Stimulated activated CD8-positive, alpha-beta memory T cell treated with anti-CD3 and anti-CD28 coated beads, Interleukin-4, amount 100 ng/mL, for 24 hours (primary cell): Measurements from ENCODE around the gene LRRC59.
A peak's percentile ranks its signal among the peaks of the same experiment; 100 is the strongest.
"Not testable (repeated sequence)": the region's sequence is repeated elsewhere in the genome, so short reads cannot be mapped to it uniquely, and the experiment has no call there.

Source experiments
- DNase-seq: peaks from one replicate; pipeline ENCODE4 v3.0.0-alpha.2; 2020; ENCODE audit warnings: low read depth

LRRC59 gene

GRCh38 chr17:50424996-50425681, 27.8 kb upstream of the LRRC59 start:
- no peak for DNase-seq

- DNase-seq: no peak
Observed at GRCh38 chr17:50424246-50424995, 27.1 kb upstream of the LRRC59 start.

GRCh38 chr17:50423553-50424159, 26.3 kb upstream of the LRRC59 start:
- no peak for DNase-seq

- DNase-seq: no peak
Observed at GRCh38 chr17:50422738-50423137, 25.4 kb upstream of the LRRC59 start.

GRCh38 chr17:50421308-50422051, 24.2 kb upstream of the LRRC59 start:
- no peak for DNase-seq

- DNase-seq: no peak
Observed at GRCh38 chr17:50420419-50421112, 23.2 kb upstream of the LRRC59 start.

- DNase-seq: not testable (repeated sequence)
Observed at GRCh38 chr17:50419577-50419976, 22.3 kb upstream of the LRRC59 start.

GRCh38 chr17:50414808-50415207, 17.5 kb upstream of the LRRC59 start:
- DNase-seq: no peak

- no peak for DNase-seq
Observed at GRCh38 chr17:50412188-50412732, 14.9 kb upstream of the LRRC59 start.

- no peak for DNase-seq
Observed at GRCh38 chr17:50407921-50408320, 10.6 kb upstream of the LRRC59 start.

GRCh38 chr17:50406578-50406977, 9.3 kb upstream of the LRRC59 start:
- no peak for DNase-seq

- DNase-seq: not testable (repeated sequence)
Observed at GRCh38 chr17:50405351-50405750, 8.0 kb upstream of the LRRC59 start.

GRCh38 chr17:50399591-50399990, 2.3 kb upstream of the LRRC59 start:
- not testable (repeated sequence) for DNase-seq

GRCh38 chr17:50398672-50399071, 1.3 kb upstream of the LRRC59 start:
- DNase-seq: not testable (repeated sequence)

- no peak for DNase-seq
Observed at GRCh38 chr17:50397919-50398285, 579 bp upstream of the LRRC59 start.

- DNase-seq: peak; percentile 3
Observed at GRCh38 chr17:50396261-50397110, 837 bp downstream of the LRRC59 start.

- no peak for DNase-seq
Observed at GRCh38 chr17:50394711-50395110, 2.6 kb downstream of the LRRC59 start.

GRCh38 chr17:50393700-50394099, 3.6 kb downstream of the LRRC59 start:
- no peak for DNase-seq

- DNase-seq: no peak
Observed at GRCh38 chr17:50392621-50393020, 4.7 kb downstream of the LRRC59 start.

GRCh38 chr17:50389534-50389933, 7.8 kb downstream of the LRRC59 start:
- DNase-seq: no peak

- DNase-seq: no peak
Observed at GRCh38 chr17:50388728-50389127, 8.6 kb downstream of the LRRC59 start.
